ENCODE results near the gene MAPKAPK2.

Gene MAPKAPK2

DNA sequence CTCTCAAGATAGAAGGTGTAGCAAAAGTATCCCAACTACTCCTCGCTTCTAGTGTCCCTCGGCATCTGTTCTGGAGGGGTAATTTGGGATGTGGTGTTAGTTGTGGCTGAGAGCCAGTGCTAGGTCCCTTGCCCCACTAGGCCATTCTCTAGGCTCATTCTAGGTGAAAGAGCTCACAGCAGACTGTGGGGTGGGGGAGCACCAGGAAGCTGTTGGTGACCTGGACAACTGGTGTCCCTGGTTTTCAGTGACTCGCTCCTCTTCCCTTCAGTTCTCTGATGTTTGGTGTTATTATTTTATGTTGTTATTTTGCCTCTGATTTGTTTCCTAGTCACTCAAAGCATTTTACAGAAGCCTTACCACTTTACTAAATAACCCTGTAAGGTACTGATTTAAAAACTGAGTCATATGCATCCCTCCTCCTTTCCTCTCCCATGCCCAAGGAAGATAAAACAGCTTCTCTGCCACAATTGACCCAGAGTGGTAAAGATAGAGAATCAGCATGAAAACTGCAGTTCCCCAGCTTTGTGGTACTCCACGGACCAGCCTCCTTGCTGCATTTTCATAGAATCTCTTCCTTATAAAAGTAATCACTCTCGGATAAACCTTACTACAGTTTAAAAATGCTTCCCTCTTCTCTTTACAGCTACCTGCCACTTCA is 35.3 kb upstream of the MAPKAPK2 start:
- Histone ChIP-seq H3K9me3 (ENCODE audit: control insufficient read depth, insufficient read depth, low read depth, low read length) (no peaks in the 10 kb centered on the region), H3K4me1 (ENCODE audit: control insufficient read depth, insufficient read depth, low read length) (no peaks in the 10 kb centered on the region), H3K4me3 (ENCODE audit: low read depth, low read length) (no peak overlapping the region), H3K27ac (ENCODE audit: extremely low read depth, low read depth, low read length) (no peak overlapping the region), H3K36me3 (ENCODE audit: control insufficient read depth in 2 of 2, insufficient read depth in 1 of 2, low read length in 2 of 2) (peaks cover 0 to 41% of the 10 kb centered on the region in 2 experiments; a peak in 2 of 3 replicates)
- POLR2A ChIA-PET, result no interaction called here
- TF ChIP-seq BCL11B (tag by site-specific recombination; IDR thresholded peaks at IDR 0.05; ENCODE audit: low read depth), result no peak
- no peak for TF ChIP-seq ZNF692 (tag by site-specific recombination; IDR thresholded peaks at IDR 0.05)
- no peak for TF ChIP-seq HOXC10 (CRISPR knock-in tag; IDR thresholded peaks at IDR 0.05)
- no peak for TF ChIP-seq WT1 (tag by site-specific recombination; IDR thresholded peaks at IDR 0.05)
- no peak for TF ChIP-seq ZNF2 (tag by site-specific recombination; IDR thresholded peaks at IDR 0.05)
- TF ChIP-seq ZNF624 (tag by site-specific recombination; IDR thresholded peaks at IDR 0.05), result no peak
- TF ChIP-seq ZNF202 (tag by site-specific recombination; IDR thresholded peaks at IDR 0.05; ENCODE audit: borderline replicate concordance), result no peak
- CTCF ChIA-PET, result interaction anchor here (0.9 to 25.1 kb wide), 5 partner anchors 9 to 334 kb away, joined by 3 to 380 read pairs (median 30); partner anchors contain the start of gene DYRK3

GRCh38 chr1:206651014-206651413 is 33.7 kb upstream of the MAPKAPK2 start:
- peaks cover 0 to 41% of the 10 kb centered on the region in 2 experiments; a peak in 2 of 3 replicates for H3K36me3 ChIP-seq (ENCODE audit: control insufficient read depth in 2 of 2, insufficient read depth in 1 of 2, low read length in 2 of 2)
- H3K9me3 ChIP-seq (ENCODE audit: control insufficient read depth, insufficient read depth, low read depth, low read length), result no peaks in the 10 kb centered on the region
- no peak overlapping the region for H3K27ac ChIP-seq (ENCODE audit: extremely low read depth, low read depth, low read length)
- POLR2A ChIA-PET, result no interaction called here
- no peak overlapping the region for H3K4me3 ChIP-seq (ENCODE audit: low read depth, low read length)
- CTCF ChIA-PET, result interaction anchor here (4.7 to 25.1 kb wide), 3 partner anchors 7 to 21 kb away, joined by 30 to 380 read pairs (median 77); partner anchors contain the start of gene DYRK3
- H3K4me1 ChIP-seq (ENCODE audit: control insufficient read depth, insufficient read depth, low read length), result peaks cover 8% of the 10 kb centered on the region
- TF ChIP-seq ZNF658 (tag by site-specific recombination; IDR thresholded peaks at IDR 0.05), result no peak
- TF ChIP-seq, protein P1, sequence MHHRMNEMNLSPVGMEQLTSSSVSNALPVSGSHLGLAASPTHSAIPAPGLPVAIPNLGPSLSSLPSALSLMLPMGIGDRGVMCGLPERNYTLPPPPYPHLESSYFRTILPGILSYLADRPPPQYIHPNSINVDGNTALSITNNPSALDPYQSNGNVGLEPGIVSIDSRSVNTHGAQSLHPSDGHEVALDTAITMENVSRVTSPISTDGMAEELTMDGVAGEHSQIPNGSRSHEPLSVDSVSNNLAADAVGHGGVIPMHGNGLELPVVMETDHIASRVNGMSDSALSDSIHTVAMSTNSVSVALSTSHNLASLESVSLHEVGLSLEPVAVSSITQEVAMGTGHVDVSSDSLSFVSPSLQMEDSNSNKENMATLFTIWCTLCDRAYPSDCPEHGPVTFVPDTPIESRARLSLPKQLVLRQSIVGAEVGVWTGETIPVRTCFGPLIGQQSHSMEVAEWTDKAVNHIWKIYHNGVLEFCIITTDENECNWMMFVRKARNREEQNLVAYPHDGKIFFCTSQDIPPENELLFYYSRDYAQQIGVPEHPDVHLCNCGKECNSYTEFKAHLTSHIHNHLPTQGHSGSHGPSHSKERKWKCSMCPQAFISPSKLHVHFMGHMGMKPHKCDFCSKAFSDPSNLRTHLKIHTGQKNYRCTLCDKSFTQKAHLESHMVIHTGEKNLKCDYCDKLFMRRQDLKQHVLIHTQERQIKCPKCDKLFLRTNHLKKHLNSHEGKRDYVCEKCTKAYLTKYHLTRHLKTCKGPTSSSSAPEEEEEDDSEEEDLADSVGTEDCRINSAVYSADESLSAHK (tag by site-specific recombination; IDR thresholded peaks at IDR 0.05), result peak; percentile 69

DNA sequence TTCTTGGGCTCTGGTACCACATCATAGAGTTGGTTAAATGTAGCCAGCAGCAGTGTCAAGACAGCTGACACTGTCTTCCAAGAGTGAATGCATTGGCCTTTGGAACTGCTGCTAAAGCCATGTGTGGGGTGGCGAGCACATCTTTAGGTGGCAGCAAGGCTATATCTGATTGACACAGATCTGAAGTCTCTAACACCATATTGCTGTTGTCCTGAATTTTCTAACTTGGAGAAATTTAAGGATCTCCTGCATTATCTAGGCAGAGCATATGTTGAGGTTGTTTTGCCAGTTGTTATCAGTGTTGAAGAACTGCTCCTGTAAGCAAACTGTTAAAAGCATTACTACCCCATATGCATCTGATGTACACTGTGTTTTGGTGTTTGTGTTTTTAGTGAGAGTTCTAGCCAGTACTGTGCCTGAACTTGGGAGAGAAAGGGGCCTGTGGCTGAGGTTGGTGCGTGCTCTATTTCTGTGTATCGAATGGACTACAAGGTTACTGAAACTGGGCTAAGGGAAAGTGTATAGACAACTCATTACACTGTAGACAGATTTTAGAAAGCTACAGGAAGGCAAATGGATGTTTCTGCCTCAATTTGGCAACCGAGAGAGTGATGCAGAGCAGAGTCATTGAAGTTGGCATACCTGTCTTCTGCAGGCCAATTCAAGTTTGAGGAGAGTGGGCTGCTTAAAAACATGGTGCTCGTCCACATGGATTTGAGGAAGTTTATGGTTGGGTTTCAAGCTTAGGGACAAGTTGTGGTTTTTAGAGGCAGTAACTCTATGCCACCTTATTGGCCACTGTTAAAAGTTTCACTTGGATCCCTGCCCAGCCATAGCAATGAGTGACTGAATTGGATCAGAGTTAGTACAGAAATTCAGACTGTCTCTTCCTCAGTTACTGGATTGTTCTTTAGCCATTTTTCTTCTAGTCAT is 32.5 kb upstream of the MAPKAPK2 start:
- TF ChIP-seq OSR2 (tag by site-specific recombination; IDR thresholded peaks at IDR 0.05) (peak; percentile 51; the same call in 1 of the 2 replicates), MZF1 (tag by site-specific recombination; IDR thresholded peaks at IDR 0.05; ENCODE audit: borderline replicate concordance) (peak; percentile 55; the same call in 1 of the 2 replicates), ZBTB48 (tag by site-specific recombination; IDR thresholded peaks at IDR 0.05) (peak; percentile 61; the same call in 1 of the 2 replicates), ZBTB17 (tag by site-specific recombination; IDR thresholded peaks at IDR 0.05) (peak; percentile 37; the same call in 1 of the 2 replicates), GLI2 (tag by site-specific recombination; IDR thresholded peaks at IDR 0.05; ENCODE audit: borderline replicate concordance, low read depth) (no peak)
- Histone ChIP-seq H3K4me3 (ENCODE audit: low read depth, low read length) (no peak overlapping the region), H3K9me3 (ENCODE audit: control insufficient read depth, insufficient read depth, low read depth, low read length) (no peaks in the 10 kb centered on the region), H3K36me3 (ENCODE audit: control insufficient read depth in 2 of 2, insufficient read depth in 1 of 2, low read length in 2 of 2) (peaks cover 0 to 36% of the 10 kb centered on the region in 2 experiments; a peak in 1 of 3 replicates), H3K27ac (ENCODE audit: extremely low read depth, low read depth, low read length) (no peak overlapping the region), H3K4me1 (ENCODE audit: control insufficient read depth, insufficient read depth, low read length) (peaks cover 8% of the 10 kb centered on the region)
- CTCF ChIA-PET, result interaction anchor here (9.5 to 25.1 kb wide), 2 partner anchors 12 to 22 kb away, joined by 77 to 380 read pairs; partner anchors contain the start of gene DYRK3
- POLR2A ChIA-PET, result no interaction called here

Data from HEK293 (cell line).